Lung (tissue), 12 donors: ENCODE measurements around the gene PIGBOS1. TPM values are rescaled to one million over a fixed set of nuclear protein-coding genes. Genes with fewer than 3 reads are reported as not detected.

Experiments used
- ATAC-seq: fragments of 200-7000 bp; cut with Tn5 transposase; one replicate; pipeline ENCODE4 v1.9.1; 2020; ENCODE audit warnings: moderate number of reproducible peaks; ENCODE audit not compliant: insufficient read depth, low FRiP score
- DNase-seq, 3 donors: peaks; one replicate each; pipeline ENCODE4 v3.0.0-alpha.2; 2013 to 2017
- H3K27ac ChIP-seq, 2 donors: one replicate each; pipeline ENCODE4 v1.5.1; 2013; ENCODE audit warnings: mild to moderate bottlenecking in 2 of 2, moderate library complexity in 2 of 2, control low read depth in 1 of 2, inconsistent platforms in 1 of 2, low read depth in 1 of 2, low read length in 1 of 2
- H3K27me3 ChIP-seq, 3 donors: one replicate each; pipeline ENCODE4 v1.5.1; 2013; ENCODE audit warnings: low read length in 2 of 3; ENCODE audit not compliant: control insufficient read depth in 3 of 3, insufficient read depth in 3 of 3
- H3K36me3 ChIP-seq, 4 donors: one replicate each; pipeline ENCODE4 v1.5.1; 2013; ENCODE audit warnings: low read length in 4 of 4, mild to moderate bottlenecking in 1 of 4, moderate library complexity in 1 of 4; ENCODE audit not compliant: control insufficient read depth in 4 of 4, insufficient read depth in 4 of 4
- H3K4me1 ChIP-seq, 5 donors: one replicate each; pipeline ENCODE4 v1.5.1; 2013; ENCODE audit warnings: low read length in 5 of 5, mild to moderate bottlenecking in 2 of 5, moderate library complexity in 1 of 5; ENCODE audit not compliant: control insufficient read depth in 5 of 5, insufficient read depth in 5 of 5
- H3K4me3 ChIP-seq: one replicate; pipeline ENCODE4 v1.5.1; 2013; ENCODE audit warnings: mild to moderate bottlenecking, control low read depth, moderate library complexity
- H3K9ac ChIP-seq, 2 donors: one replicate each; pipeline ENCODE4 v1.5.1; 2013; ENCODE audit warnings: low read length in 2 of 2, control low read depth in 1 of 2; ENCODE audit not compliant: insufficient read depth in 1 of 2
- H3K9me3 ChIP-seq, 4 donors: one replicate each; pipeline ENCODE4 v1.5.1; 2013; ENCODE audit warnings: low read length in 3 of 4, mild to moderate bottlenecking in 1 of 4, moderate library complexity in 1 of 4; ENCODE audit not compliant: control insufficient read depth in 4 of 4, insufficient read depth in 3 of 4
- CTCF ChIP-seq: IDR thresholded peaks from 2 replicates; pipeline ENCODE4 v1.5.1; 2012; ENCODE audit warnings: mild to moderate bottlenecking; ENCODE audit errors: control extremely low read depth, extremely low read depth
- WGBS, 2 donors: extraction: QIAGEN DNeasy Blood & Tissue Kit; methylation state at CpG; one replicate each; pipeline ENCODE4 v1.1.7; 2013; 5-methylcytosine and 5-hydroxymethylcytosine counted together
- polyA plus RNA-seq, 2 donors: library from polyadenylated mRNA; stranded (reverse); fragments of 200-250 nt; gene quantifications; one replicate each; pipeline ENCODE4 v1.2.1, GENCODE V29; 2013
- total RNA-seq, 2 donors: library from RNA; depleted of rRNA in 1 of 2; stranded (reverse); fragments of >200 nt in 1 of 2; gene quantifications; one replicate each; pipeline ENCODE4 v1.2.1, GENCODE V29; 2014 to 2021
- donor health status: control.
- donor health status: control.
- donor health status: Bipolar disorder and iron deficiency.
- donor health status: healthy.
- donor health status: DM: yes; HTN: yes; CAD: no.

PIGBOS1 gene
- total and polyA plus RNA-seq, 4 donors = 12.9 to 29.0 (median 18.1) TPM

GRCh38 chr15:55279746-55280351 lies 39.1 kb downstream of the PIGBOS1 start:
- TF ChIP-seq CTCF = no peak
- Histone ChIP-seq H3K4me1 (peaks cover 0 to 18% (median 11%) of the 10 kb centered on the region in 5 donors), H3K36me3 (no peaks in the 10 kb centered on the region), H3K27me3 (no peaks in the 10 kb centered on the region), H3K9ac (no peak overlapping the region), H3K27ac (peak overlapping the region in 1 of 2 donors; percentile 34), H3K4me3 (no peak overlapping the region), H3K9me3 (no peaks in the 10 kb centered on the region)
- peak; percentile 15 for ATAC-seq
- WGBS, 2 donors = 41 to 54% methylated on average over 4 of the region's 4 CpGs
- DNase-seq = no peak

GRCh38 chr15:55279100-55279745 lies 39.7 kb downstream of the PIGBOS1 start:
- DNase-seq (no peak), ATAC-seq (no peak)
- Histone ChIP-seq H3K4me3 (no peak overlapping the region), H3K36me3 (no peaks in the 10 kb centered on the region), H3K27ac (no peak overlapping the region), H3K27me3 (no peaks in the 10 kb centered on the region), H3K4me1 (peaks cover 0 to 15% (median 11%) of the 10 kb centered on the region in 5 donors), H3K9ac (no peak overlapping the region), H3K9me3 (no peaks in the 10 kb centered on the region)
- WGBS, 2 donors = 79 to 84% methylated on average over 2 of the region's 2 CpGs
- TF ChIP-seq CTCF = no peak

- Histone ChIP-seq H3K27ac (peak overlapping the region in 1 of 2 donors; percentile 8), H3K9me3 (no peaks in the 10 kb centered on the region), H3K4me3 (no peak overlapping the region), H3K36me3 (no peaks in the 10 kb centered on the region), H3K27me3 (no peaks in the 10 kb centered on the region), H3K9ac (no peak overlapping the region), H3K4me1 (peaks cover 0 to 6% (median 3%) of the 10 kb centered on the region in 5 donors)
- ATAC-seq (no peak), DNase-seq (no peak)
- WGBS, 2 donors = 46 to 74% methylated on average over 2 of the region's 2 CpGs
- no peak for TF ChIP-seq CTCF
Measured at GRCh38 chr15:55277715-55278114, 41.2 kb downstream of the PIGBOS1 start.
